RWPE2 (cell line): ENCODE data around the gene SH3PXD2B.

Experiments
- ATAC-seq: fragments of 200-7000 bp; cut with Tn5 transposase; 3 replicates; pipeline ENCODE4 v1.9.1; 2021; ENCODE audit warnings: low read depth
- DNase-seq: peaks from one replicate; pipeline ENCODE4 v3.0.0-alpha.2; 2020; ENCODE audit warnings: low spot score
- H3K27ac ChIP-seq: fragments of 450-650 bp; 2 replicates; pipeline ENCODE4 v1.5.1; 2017; ENCODE audit warnings: mild to moderate bottlenecking; ENCODE audit not compliant: poor library complexity, severe bottlenecking
- H3K27me3 ChIP-seq: fragments of 250-450 bp; sonication (Bioruptor Pico); 2 replicates; pipeline ENCODE4 v1.5.1; 2021; ENCODE audit warnings: mild to moderate bottlenecking, moderate library complexity; ENCODE audit not compliant: insufficient read depth, poor library complexity, severe bottlenecking
- H3K36me3 ChIP-seq: fragments of 250-450 bp; sonication (Bioruptor Pico); 2 replicates; pipeline ENCODE4 v1.5.1; 2020; ENCODE audit warnings: low read depth, mild to moderate bottlenecking, moderate library complexity
- H3K4me1 ChIP-seq: fragments of 250-450 bp; sonication (Bioruptor Pico); 2 replicates; pipeline ENCODE4 v1.5.1; 2021; ENCODE audit warnings: mild to moderate bottlenecking, moderate library complexity; ENCODE audit not compliant: insufficient read depth, poor library complexity, severe bottlenecking
- H3K4me3 ChIP-seq: fragments of 250-450 bp; sonication (Bioruptor Pico); 2 replicates; pipeline ENCODE4 v1.5.1; 2021; ENCODE audit warnings: mild to moderate bottlenecking, moderate library complexity; ENCODE audit not compliant: severe bottlenecking
- H3K9me3 ChIP-seq: fragments of 250-450 bp; sonication (Bioruptor Pico); 2 replicates; pipeline ENCODE4 v1.5.1; 2021; ENCODE audit warnings: mild to moderate bottlenecking, moderate library complexity; ENCODE audit not compliant: severe bottlenecking
- TF ChIP-seq, protein P1 (sequence below): fragments of 450-650 bp; IDR thresholded peaks from one replicate; pipeline ENCODE4 v1.5.1; 2017; ENCODE audit warnings: mild to moderate bottlenecking, moderate library complexity; ENCODE audit not compliant: poor library complexity, severe bottlenecking

The SH3PXD2B gene

DNA sequence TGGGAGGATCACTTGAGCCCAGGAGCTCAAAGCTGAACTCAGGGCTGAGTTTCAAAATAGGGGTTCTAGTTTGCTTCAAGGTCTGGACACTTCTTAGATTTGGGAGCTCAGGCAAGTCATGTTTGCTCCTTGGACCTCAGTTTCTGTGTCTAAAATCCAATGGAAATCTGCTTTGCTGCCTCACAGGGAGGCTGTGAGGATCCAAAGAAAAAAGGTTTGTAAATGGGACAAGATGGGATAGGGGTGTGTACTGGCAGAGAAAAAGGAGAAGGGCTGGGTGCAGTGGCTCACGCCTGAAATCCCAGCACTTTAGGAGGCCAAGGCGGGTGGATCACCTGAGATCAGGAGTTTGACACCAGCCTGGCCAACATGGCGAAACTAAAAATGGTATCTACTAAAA lies 39.6 kb upstream of the SH3PXD2B start:
- Histone ChIP-seq H3K27ac (no peak overlapping the region), H3K4me1 (no peaks in the 10 kb centered on the region), H3K36me3 (no peaks in the 10 kb centered on the region), H3K9me3 (no peaks in the 10 kb centered on the region), H3K27me3 (no peaks in the 10 kb centered on the region), H3K4me3 (no peak overlapping the region)
- TF ChIP-seq, protein P1, sequence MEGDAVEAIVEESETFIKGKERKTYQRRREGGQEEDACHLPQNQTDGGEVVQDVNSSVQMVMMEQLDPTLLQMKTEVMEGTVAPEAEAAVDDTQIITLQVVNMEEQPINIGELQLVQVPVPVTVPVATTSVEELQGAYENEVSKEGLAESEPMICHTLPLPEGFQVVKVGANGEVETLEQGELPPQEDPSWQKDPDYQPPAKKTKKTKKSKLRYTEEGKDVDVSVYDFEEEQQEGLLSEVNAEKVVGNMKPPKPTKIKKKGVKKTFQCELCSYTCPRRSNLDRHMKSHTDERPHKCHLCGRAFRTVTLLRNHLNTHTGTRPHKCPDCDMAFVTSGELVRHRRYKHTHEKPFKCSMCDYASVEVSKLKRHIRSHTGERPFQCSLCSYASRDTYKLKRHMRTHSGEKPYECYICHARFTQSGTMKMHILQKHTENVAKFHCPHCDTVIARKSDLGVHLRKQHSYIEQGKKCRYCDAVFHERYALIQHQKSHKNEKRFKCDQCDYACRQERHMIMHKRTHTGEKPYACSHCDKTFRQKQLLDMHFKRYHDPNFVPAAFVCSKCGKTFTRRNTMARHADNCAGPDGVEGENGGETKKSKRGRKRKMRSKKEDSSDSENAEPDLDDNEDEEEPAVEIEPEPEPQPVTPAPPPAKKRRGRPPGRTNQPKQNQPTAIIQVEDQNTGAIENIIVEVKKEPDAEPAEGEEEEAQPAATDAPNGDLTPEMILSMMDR, result no peak
- DNase-seq, result peak; percentile 28
- no peak for ATAC-seq

DNA sequence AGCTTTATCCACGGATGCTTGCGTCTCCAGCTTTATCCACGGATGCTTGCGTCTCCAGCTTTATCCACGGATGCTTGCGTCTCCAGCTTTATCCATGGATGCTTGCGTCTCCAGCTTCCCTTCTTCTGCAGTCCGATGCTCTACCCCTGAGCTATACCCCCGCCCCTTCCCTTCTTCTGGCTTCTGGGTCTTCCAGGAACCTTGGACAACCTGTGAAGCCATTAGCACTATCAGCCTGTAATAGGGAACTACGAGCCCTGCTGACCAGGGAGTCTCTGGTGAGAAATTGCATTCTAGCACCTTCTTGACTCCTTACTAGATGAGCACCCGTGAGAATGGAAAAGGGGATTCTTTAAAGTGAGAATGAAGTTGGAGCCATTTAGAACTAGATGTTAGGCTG lies 39.1 kb upstream of the SH3PXD2B start:
- Histone ChIP-seq H3K9me3 (no peaks in the 10 kb centered on the region), H3K27me3 (no peaks in the 10 kb centered on the region), H3K27ac (no peak overlapping the region), H3K36me3 (no peaks in the 10 kb centered on the region), H3K4me1 (no peaks in the 10 kb centered on the region), H3K4me3 (no peak overlapping the region)
- ATAC-seq, result no peak
- TF ChIP-seq, protein P1, result no peak
- DNase-seq, result peak; percentile 11

DNA sequence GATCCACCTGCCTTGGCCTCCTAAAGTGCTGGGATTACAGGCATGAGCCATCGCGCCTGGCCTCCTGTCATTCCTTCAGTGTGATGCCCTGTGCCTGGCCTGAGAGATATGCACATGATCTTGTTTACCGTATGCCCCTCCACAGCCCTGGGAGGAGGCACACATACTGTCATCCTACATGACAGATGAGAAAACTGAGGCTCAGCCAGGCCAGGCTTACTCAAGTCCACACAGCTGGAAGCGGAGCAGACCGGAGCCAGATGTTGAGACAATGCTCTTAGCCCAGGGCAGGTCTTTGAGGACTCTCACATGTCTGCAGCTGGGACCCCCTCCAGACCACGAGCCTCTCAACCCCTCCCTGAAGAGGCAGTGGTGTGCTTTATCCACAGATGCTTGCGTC lies 38.7 kb upstream of the SH3PXD2B start:
- H3K36me3 ChIP-seq, result no peaks in the 10 kb centered on the region
- DNase-seq (peak; percentile 56), ATAC-seq (no peak)
- H3K27me3 ChIP-seq, result no peaks in the 10 kb centered on the region
- H3K4me1 ChIP-seq, result no peaks in the 10 kb centered on the region
- H3K4me3 ChIP-seq, result no peak overlapping the region
- no peak overlapping the region for H3K27ac ChIP-seq
- TF ChIP-seq, protein P1, result no peak
- H3K9me3 ChIP-seq, result no peaks in the 10 kb centered on the region

DNA sequence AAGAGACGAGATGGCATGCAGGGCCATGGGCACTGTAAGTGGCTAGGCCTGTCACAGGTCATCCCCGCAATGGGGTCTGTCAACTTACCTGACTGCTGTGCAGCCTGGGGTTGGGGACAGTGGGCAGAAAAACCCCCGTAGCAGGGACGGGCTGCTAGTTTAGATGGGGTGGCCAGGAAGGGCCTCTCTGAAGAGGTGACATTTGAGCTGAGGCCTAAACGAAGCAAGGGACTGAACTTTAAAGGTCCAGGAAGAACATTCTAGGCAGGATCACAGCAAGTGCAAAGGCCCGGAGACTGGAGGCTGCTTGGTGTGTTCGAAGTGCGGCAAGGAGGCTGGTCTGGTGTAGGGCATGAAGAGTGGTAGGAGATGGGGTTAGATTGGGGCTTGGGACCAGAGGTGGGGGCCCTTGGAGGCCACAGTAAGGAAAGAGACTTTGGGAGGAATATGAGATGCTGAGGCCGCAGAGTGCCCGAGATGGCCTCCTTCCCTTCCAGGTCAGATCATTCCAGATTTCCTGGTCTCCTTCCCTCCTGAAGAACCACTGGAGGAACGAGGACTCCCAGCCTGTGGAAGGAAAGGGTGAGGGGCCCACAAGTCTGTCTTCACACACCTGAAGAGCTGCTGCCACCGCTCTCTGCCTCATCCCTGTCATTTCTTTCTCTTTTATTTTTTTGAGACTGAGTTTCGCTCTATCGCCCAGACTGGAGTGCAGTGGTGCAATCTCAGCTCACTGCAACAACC lies 37.9 kb upstream of the SH3PXD2B start:
- ATAC-seq, result no peak
- no peaks in the 10 kb centered on the region for H3K4me1 ChIP-seq
- no peaks in the 10 kb centered on the region for H3K36me3 ChIP-seq
- no peaks in the 10 kb centered on the region for H3K27me3 ChIP-seq
- TF ChIP-seq, protein P1, result no peak
- DNase-seq, result peak; percentile 49
- H3K27ac ChIP-seq, result no peak overlapping the region
- H3K4me3 ChIP-seq, result no peak overlapping the region
- no peaks in the 10 kb centered on the region for H3K9me3 ChIP-seq

DNA sequence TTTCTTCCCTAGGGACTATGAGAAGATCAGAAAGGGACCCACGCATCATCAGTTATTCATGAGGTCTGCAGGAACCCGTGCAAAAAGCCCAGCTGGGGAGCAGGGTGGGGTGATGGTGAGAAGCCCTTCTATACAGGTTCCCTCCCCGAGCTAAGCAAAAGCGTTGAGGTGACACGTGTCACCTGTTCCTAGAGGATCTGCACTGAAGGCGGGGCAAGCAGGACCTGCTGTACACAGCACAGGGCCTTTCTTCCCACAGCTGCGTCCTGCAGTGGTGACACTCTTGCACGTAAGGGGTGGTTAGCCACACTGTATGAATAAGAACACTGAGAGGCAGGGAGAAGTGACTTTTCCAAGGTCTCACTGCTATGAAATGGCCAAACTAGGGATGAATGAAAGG lies 37.2 kb upstream of the SH3PXD2B start:
- ATAC-seq (0 out of 3 replicates have a peak, but pooled peaks have one; percentile 7), DNase-seq (peak; percentile 45)
- no peaks in the 10 kb centered on the region for H3K4me1 ChIP-seq
- TF ChIP-seq, protein P1, result no peak
- no peaks in the 10 kb centered on the region for H3K36me3 ChIP-seq
- no peak overlapping the region for H3K4me3 ChIP-seq
- no peak overlapping the region for H3K27ac ChIP-seq
- no peaks in the 10 kb centered on the region for H3K27me3 ChIP-seq
- no peaks in the 10 kb centered on the region for H3K9me3 ChIP-seq
